Measurements from ENCODE around the gene YPEL1. TPM values are rescaled to one million over a fixed set of nuclear protein-coding genes. Genes with fewer than 3 reads are reported as not detected.
"Not testable (repeated sequence)": the region's sequence is repeated elsewhere in the genome, so short reads cannot be mapped to it uniquely, and the experiment has no call there.

YPEL1 gene
- total RNA-seq, 6 experiments from 2014 or later = 1.0 to 11.2 (median 2.7) TPM

- 84% methylated on average over 3 of the region's 8 CpGs for WGBS (ENCODE audit: insufficient coverage, low coverage, low lambda C conversion rate, missing lambda C conversion rate)
- intact Hi-C loops (cut with DNase I) = no loop called here
- no peak for ATAC-seq
Observed at GRCh38 chr22:21745948-21746347, 10.4 kb upstream of the YPEL1 start.

GRCh38 chr22:21744917-21745316 lies 9.3 kb upstream of the YPEL1 start:
- 84% methylated on average over 5 of the region's 6 CpGs for WGBS (ENCODE audit: insufficient coverage, low coverage, low lambda C conversion rate, missing lambda C conversion rate)

More at GRCh38 chr22:21745948-21746347, 10.4 kb upstream of the YPEL1 start:
- TF ChIP-seq CTCF (IDR thresholded peaks at IDR 0.05) (no peak), POLR2A (IDR thresholded peaks at IDR 0.05) (no peak)
- Histone ChIP-seq H3K27ac (no peak overlapping the region), H3K27me3 (no peaks in the 10 kb centered on the region), H3K9me3 (no peaks in the 10 kb centered on the region), H3K36me3 (no peaks in the 10 kb centered on the region), H3K4me3 (no peak overlapping the region), H3K4me1 (no peaks in the 10 kb centered on the region)
- DNase-seq = no peak

GRCh38 chr22:21741790-21742189 lies 6.2 kb upstream of the YPEL1 start:
- no peaks in the 10 kb centered on the region for H3K36me3 ChIP-seq
- H3K4me1 ChIP-seq = no peaks in the 10 kb centered on the region
- no peaks in the 10 kb centered on the region for H3K27me3 ChIP-seq
- 90% methylated on average over 2 of the region's 6 CpGs for WGBS (ENCODE audit: insufficient coverage, low coverage, low lambda C conversion rate, missing lambda C conversion rate)
- ATAC-seq = peak in 1 of 4 donors; percentile 7
- intact Hi-C loops (cut with DNase I) = no loop called here
- H3K9me3 ChIP-seq = no peaks in the 10 kb centered on the region
- H3K4me3 ChIP-seq = no peak overlapping the region
- H3K27ac ChIP-seq = no peak overlapping the region
- TF ChIP-seq POLR2A (IDR thresholded peaks at IDR 0.05) = no peak
- TF ChIP-seq CTCF (IDR thresholded peaks at IDR 0.05) = no peak
- DNase-seq = no peak

More at GRCh38 chr22:21744917-21745316, 9.3 kb upstream of the YPEL1 start:
- H3K27me3 ChIP-seq; DNase-seq; intact Hi-C loops (cut with DNase I); H3K36me3 ChIP-seq; ATAC-seq; H3K4me3 ChIP-seq; H3K4me1 ChIP-seq; H3K27ac ChIP-seq; H3K9me3 ChIP-seq: not testable (repeated sequence)

- Histone ChIP-seq H3K27ac (no peak overlapping the region), H3K9me3 (no peaks in the 10 kb centered on the region), H3K36me3 (no peaks in the 10 kb centered on the region), H3K4me1 (no peaks in the 10 kb centered on the region), H3K4me3 (no peak overlapping the region), H3K27me3 (no peaks in the 10 kb centered on the region)
- TF ChIP-seq POLR2A (IDR thresholded peaks at IDR 0.05) (no peak), CTCF (IDR thresholded peaks at IDR 0.05) (no peak)
- WGBS (ENCODE audit: insufficient coverage, low coverage, low lambda C conversion rate, missing lambda C conversion rate) = 87% methylated on average over 3 of the region's 10 CpGs
- intact Hi-C loops (cut with DNase I) = no loop called here
- ATAC-seq = peak in 1 of 4 donors; percentile 7
- no peak for DNase-seq
Observed at GRCh38 chr22:21741059-21741458, 5.5 kb upstream of the YPEL1 start.

- ATAC-seq (no peak), DNase-seq (no peak)
- no peaks in the 10 kb centered on the region for H3K27me3 ChIP-seq
- H3K27ac ChIP-seq = no peak overlapping the region
- intact Hi-C loops (cut with DNase I) = loop anchor here in 1 of 2 donors (10.0 kb wide), 1 partner anchor 195 kb away; no protein-coding TSS in a partner anchor
- no peaks in the 10 kb centered on the region for H3K36me3 ChIP-seq
- TF ChIP-seq POLR2A (IDR thresholded peaks at IDR 0.05) = no peak
- TF ChIP-seq CTCF (IDR thresholded peaks at IDR 0.05) = no peak
- no peaks in the 10 kb centered on the region for H3K9me3 ChIP-seq
- H3K4me1 ChIP-seq = no peaks in the 10 kb centered on the region
- 87% methylated on average over 3 of the region's 5 CpGs for WGBS (ENCODE audit: insufficient coverage, low coverage, low lambda C conversion rate, missing lambda C conversion rate)
- H3K4me3 ChIP-seq = no peak overlapping the region
Observed at GRCh38 chr22:21739828-21740377, 4.3 kb upstream of the YPEL1 start.

Measured in right lobe of liver (tissue), 6 donors.